GM19023 (cell line): ENCODE results near the gene NFATC4.
A peak's percentile ranks its signal among the peaks of the same experiment; 100 is the strongest.
"Not testable (repeated sequence)": the region's sequence is repeated elsewhere in the genome, so short reads cannot be mapped to it uniquely, and the experiment has no call there.

Source experiments
- ATAC-seq: cut with Tn5 transposase; IDR thresholded peaks from one replicate; pipeline ENCODE4 v1.9.1; 2021; ENCODE audit warnings: mild to moderate bottlenecking, moderate library complexity; ENCODE audit not compliant: unreplicated experiment

NFATC4 gene

GRCh38 chr14:24338843-24339242 lies 29.1 kb upstream of the NFATC4 start:
- no peak for ATAC-seq

DNA sequence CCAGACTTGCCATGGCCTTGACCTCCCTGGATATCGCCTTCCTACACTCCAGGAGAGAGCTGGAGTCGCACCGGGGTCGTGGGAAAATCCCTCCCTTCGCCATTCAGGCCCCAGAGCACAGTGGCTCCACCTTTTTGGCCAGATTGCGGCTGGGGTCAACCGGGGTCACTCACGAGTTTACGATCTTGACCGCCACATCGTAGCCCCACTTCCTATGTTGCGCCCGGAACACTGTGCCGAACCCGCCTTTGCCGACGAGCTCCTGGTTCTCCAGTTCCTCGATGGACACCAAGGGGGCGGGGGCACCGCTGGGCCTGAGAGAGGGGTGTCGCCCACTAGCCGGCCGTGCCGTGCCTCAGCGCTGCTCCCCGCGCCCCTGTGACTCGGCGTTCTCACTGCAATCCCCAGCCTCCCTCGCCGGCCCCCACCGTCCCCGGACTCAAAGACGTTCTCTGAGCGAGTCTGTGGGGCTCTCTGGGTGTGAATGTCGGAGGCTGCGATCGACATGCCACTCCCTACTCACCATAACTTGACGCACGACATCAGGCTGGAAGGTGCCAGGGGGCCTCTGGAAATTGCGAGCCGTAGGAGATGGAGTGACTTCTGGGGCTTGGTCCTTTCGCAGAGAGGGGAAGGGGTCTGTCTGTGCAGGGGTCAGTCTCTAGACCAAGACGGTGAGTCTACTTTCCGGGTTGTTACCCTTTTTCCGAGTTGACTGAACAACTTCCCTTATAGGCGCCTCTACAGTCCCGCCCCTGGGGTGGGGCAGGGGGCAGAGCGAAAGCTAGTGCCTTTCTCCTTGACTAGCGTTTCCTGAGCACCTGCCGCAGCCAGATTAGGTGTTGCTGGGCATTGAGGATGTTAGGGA lies 28.5 kb upstream of the NFATC4 start, which contains the start of gene RIPK3:
Gene RIPK3 (minus strand): TSS at position 708 of the 868 bp plus-strand sequence. CDS start 165 bp downstream, at position 543.
- peak; percentile 90 for ATAC-seq

DNA sequence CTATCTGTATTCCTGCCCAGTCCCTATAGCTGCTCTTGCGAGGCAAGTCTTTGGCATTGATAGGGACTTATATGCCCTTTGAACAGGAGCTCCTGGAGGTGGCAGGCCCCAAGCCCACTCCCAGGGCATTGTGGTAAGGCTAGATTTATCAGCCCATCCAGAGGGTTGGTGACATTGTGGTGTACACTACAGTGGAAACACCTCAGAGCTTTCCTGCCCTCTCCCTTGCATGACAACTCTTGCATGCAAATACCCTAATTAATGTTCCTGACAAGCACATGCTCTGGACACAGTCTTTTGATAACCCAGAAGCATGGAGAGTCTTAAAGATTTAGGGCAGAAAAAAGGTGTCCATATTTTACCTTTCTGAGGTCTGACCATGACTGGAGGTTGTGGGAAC lies 27.4 kb upstream of the NFATC4 start:
- ATAC-seq, result no peak

- no peak for ATAC-seq
These were observed 25.1 kb upstream of the NFATC4 start for GRCh38 chr14:24342889-24343288.

DNA sequence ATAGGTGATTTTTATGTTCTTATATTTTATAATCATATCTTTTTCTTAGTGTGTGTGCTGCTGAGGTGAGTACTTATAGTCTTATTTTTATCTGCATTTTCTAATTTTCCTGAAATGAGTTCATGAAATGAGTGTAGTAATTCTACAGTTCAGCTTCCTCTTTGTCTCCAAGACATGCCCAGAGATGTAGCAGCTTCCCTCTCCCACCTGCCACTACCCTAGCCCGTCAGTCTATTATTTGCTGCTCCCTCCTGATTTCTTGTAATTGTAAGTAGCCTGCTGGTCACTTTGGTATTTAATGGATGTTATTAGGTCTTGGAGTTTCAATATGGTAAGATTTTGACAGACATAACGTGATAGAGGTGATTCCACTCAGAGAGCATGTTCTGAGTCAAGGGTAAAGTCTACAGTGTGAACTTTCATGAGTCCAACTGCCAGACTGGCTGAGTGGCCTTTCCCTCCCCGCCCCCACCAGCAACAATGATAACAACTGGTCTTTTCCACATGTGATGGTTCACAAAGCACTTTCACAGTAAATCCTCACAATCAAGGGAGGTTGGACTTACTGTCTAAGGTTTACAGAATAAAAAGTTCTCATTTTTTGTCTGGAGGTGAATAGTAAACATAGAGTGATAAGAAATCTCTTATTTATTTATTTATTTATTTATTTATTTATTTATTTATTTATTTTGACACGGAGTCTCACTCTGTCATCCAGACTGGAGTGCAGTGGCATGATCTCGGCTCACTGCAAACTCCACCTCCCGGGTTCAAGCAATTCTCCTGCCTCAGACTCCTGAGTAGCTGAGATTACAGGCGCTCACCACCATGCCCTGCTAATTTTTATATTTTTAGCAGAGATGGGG lies 24.0 kb upstream of the NFATC4 start:
- no peak for ATAC-seq

DNA sequence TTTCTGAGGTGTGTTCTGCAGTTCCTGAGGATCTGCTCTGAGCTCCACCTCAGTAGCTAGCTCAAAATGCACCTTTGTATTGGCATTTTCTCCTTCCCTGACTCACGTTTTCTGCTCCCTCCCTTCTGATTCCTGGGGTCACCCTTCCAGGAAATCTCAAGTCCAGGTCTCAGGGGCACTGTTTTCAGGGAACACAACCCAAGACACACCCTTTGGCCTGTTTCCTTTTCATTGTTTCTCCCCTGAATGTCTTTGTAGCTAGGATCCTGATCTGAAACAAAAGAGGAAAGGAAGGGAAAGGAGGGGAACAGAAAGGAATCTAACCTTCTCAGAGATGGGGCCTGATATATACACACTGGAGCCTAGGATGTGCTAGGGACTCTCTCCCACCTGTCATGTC lies 20.9 kb upstream of the NFATC4 start:
- ATAC-seq, result no peak

- ATAC-seq, result no peak
These were observed 19.8 kb upstream of the NFATC4 start for GRCh38 chr14:24348186-24348585.

DNA sequence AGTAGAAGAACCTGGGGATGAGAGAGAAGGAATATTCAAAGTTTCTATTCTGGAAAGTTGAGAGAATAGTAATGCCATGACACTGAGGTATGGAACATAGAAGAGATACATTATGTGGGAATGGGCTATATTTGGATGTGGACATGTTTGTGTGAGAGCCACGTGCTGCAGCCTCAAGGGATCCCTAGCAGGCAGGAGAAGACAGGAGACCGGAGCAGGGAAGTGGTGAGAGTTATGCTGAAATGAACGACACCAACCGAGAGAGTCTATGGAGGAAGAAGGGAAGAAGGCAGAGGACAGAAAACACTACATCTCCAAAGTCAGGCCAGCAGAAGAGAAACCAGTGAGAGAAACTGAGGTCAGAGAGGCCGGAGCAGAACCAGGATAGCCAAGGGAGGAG lies 18.2 kb upstream of the NFATC4 start:
- no peak for ATAC-seq

- ATAC-seq, result no peak
These were observed 16.5 kb upstream of the NFATC4 start for GRCh38 chr14:24351517-24351916.

- no peak for ATAC-seq
These were observed 14.2 kb upstream of the NFATC4 start for GRCh38 chr14:24353559-24354481.

DNA sequence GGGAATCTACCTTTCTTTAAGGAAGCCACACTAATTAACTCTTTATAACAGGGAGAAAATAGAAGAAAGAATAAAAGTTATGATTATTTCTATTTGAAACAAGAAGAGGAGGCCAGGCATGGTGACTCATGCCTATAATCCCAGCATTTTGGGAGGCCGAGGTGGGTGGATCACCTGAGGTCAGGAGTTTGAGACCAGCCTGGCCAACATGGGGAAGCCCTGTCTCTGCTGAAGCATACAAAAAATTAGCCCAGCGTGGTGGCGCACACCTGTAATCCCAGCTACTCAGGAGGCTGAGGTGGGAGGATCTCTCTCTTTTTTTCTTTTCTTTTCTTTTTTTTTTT lies 13.5 kb upstream of the NFATC4 start:
- ATAC-seq, result not testable (repeated sequence)

GRCh38 chr14:24355009-24355408 lies 13.0 kb upstream of the NFATC4 start:
- no peak for ATAC-seq

DNA sequence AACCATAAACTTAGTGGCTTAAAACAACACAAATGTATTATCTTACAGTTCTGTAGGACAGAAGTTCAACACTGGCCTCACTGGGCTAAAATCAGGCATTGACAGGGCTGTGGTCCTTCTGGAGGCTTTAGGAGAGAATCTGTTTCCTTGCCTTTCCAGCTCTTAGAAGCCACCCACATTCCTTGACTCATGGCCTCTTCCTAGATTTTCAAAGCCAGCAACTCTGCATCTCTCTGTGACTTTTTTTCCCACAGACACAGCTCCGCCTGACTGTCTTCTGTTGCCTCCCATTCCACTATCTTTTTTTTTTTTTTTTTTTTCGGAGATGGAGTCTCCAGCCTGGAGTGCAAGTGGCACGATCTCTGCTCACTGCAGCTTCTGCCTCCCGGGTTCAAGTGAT lies 11.8 kb upstream of the NFATC4 start:
- ATAC-seq, result no peak

GRCh38 chr14:24360281-24360680 lies 7.7 kb upstream of the NFATC4 start:
- ATAC-seq, result no peak

- no peak for ATAC-seq
These were observed 6.7 kb upstream of the NFATC4 start for GRCh38 chr14:24361326-24361725.

- ATAC-seq, result no peak
These were observed 5.6 kb upstream of the NFATC4 start for GRCh38 chr14:24362241-24362960.

- ATAC-seq, result no peak
These were observed 4.6 kb upstream of the NFATC4 start for GRCh38 chr14:24363401-24363800.

DNA sequence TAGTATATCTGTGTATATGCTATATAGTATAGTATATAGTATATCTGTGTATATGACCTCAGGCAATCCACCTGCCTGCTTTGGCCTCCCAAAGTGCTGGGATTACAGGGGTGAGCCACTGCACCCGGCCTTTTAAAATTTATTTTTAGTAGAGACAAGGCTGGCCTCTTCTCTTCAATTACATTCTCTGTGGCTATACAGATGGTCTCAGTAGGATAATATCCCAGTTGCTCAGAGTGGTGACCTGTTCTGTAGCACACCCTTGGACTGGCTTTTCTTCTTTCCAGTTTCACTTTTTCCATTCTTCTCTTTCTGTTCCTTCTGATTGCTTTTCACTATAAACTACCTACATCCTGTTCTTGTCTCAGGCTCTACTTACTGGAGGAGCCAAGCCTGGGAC lies 3.1 kb upstream of the NFATC4 start:
- no peak for ATAC-seq

GRCh38 chr14:24365600-24366412 lies 2.2 kb upstream of the NFATC4 start:
- peak; percentile 38 for ATAC-seq

- ATAC-seq, result no peak
These were observed 1.6 kb upstream of the NFATC4 start for GRCh38 chr14:24366413-24366720.
